HepG2 (cell line): ENCODE results near the gene BBC3. TPM values are rescaled to one million over a fixed set of nuclear protein-coding genes. Genes with fewer than 3 reads are reported as not detected.

Experiments used
- ARNT2 ChIP-seq: sonication (generic); formaldehyde crosslinking; IDR thresholded peaks from 2 replicates; pipeline ENCODE4 v1.8.0; 2022; ENCODE audit warnings: mild to moderate bottlenecking, low read depth, missing genetic modification reagents, moderate library complexity
- BORCS8-MEF2B ChIP-seq: sonication (generic); formaldehyde crosslinking; IDR thresholded peaks from 2 replicates; pipeline ENCODE4 v1.8.0; 2022; ENCODE audit warnings: mild to moderate bottlenecking, missing genetic modification reagents
- FOXK2 ChIP-seq: fragments of 450-650 bp; IDR thresholded peaks from 2 replicates; pipeline ENCODE4 v1.6.1; 2016
- KDM5A ChIP-seq: fragments of 200-600 bp; sonication (generic); IDR thresholded peaks from 2 replicates; pipeline ENCODE4 v1.7.0; 2018; ENCODE audit warnings: antibody characterized with exemption, mild to moderate bottlenecking, low read length, borderline replicate concordance
- NCOA1 ChIP-seq: sonication (generic); formaldehyde crosslinking; IDR thresholded peaks from 2 replicates; pipeline ENCODE4 v1.9.0; 2021; ENCODE audit warnings: missing genetic modification reagents
- NFIC ChIP-seq: IDR thresholded peaks from 2 replicates; pipeline ENCODE4 v1.6.1; 2012; ENCODE audit warnings: mild to moderate bottlenecking, low read length, inconsistent platforms
- PAF1 ChIP-seq: IDR thresholded peaks from 2 replicates; pipeline ENCODE4 v1.6.1; 2016; ENCODE audit warnings: missing genetic modification reagents, missing compliant biosample characterization
- PHF8 ChIP-seq: sonication (generic); formaldehyde crosslinking; IDR thresholded peaks from 2 replicates; pipeline ENCODE4 v1.5.0; 2020; ENCODE audit warnings: missing genetic modification reagents
- RCOR2 ChIP-seq: IDR thresholded peaks from 2 replicates; pipeline ENCODE4 v1.6.1; 2016; ENCODE audit warnings: missing biosample characterization, missing genetic modification reagents
- SAFB2 ChIP-seq: sonication (generic); formaldehyde crosslinking; IDR thresholded peaks from 2 replicates; pipeline ENCODE4 v1.5.1; 2020; ENCODE audit warnings: missing genetic modification reagents, low read depth, mild to moderate bottlenecking, borderline replicate concordance
- SNAPC2 ChIP-seq: sonication (generic); formaldehyde crosslinking; IDR thresholded peaks from 2 replicates; pipeline ENCODE4 v1.8.1; 2022; ENCODE audit warnings: mild to moderate bottlenecking, missing genetic modification reagents
- SRF ChIP-seq: IDR thresholded peaks from 2 replicates; pipeline ENCODE4 v1.6.1; 2011; ENCODE audit warnings: mild to moderate bottlenecking, low read depth, low read length, moderate library complexity
- THYN1 ChIP-seq: sonication (generic); formaldehyde crosslinking; IDR thresholded peaks from 2 replicates; pipeline ENCODE4 v1.8.1; 2023; ENCODE audit warnings: low read depth, mild to moderate bottlenecking, moderate library complexity, missing genetic modification reagents, borderline replicate concordance
- ZFY ChIP-seq: sonication (generic); formaldehyde crosslinking; IDR thresholded peaks from 2 replicates; pipeline ENCODE4 v1.4.0; 2020; ENCODE audit warnings: missing genetic modification reagents
- ZKSCAN1 ChIP-seq: fragments of 150-350 bp; IDR thresholded peaks from 2 replicates; pipeline ENCODE4 v1.6.1; 2014; ENCODE audit warnings: low read length
- ZNF20 ChIP-seq: sonication (generic); formaldehyde crosslinking; IDR thresholded peaks from 2 replicates; pipeline ENCODE4 v1.4.0; 2020; ENCODE audit warnings: mild to moderate bottlenecking, moderate library complexity, missing genetic modification reagents
- ZNF232 ChIP-seq: sonication (generic); formaldehyde crosslinking; IDR thresholded peaks from 2 replicates; pipeline ENCODE4 v1.4.0; 2020; ENCODE audit warnings: missing genetic modification reagents, borderline replicate concordance
- polyA plus RNA-seq, 8 experiments: library from polyadenylated mRNA; depleted of rRNA in 3 of 8; stranded (reverse) in 7 of 8; unstranded in 1 of 8; fragments of >200 nt; fragmentation: Illumina TruSeq in 4 of 8; extraction: Trizol in 4 of 8; gene quantifications; 2 replicates each; pipeline versions ENCODE4 v1.2.1 to v1.2.3, GENCODE V29; 2011 to 2016; ENCODE audit warnings: low read depth in 4 of 8, missing spikeins in 1 of 8, mixed read lengths in 1 of 8; ENCODE audit not compliant: insufficient read depth in 1 of 8
- total RNA-seq, 5 experiments: library from RNA; depleted of rRNA; stranded (reverse); fragments of >200 nt; fragmentation: Illumina TruSeq; extraction: Trizol; gene quantifications; 2 replicates each; pipeline ENCODE4 v1.2.3, GENCODE V29; 2016; ENCODE audit warnings: low read depth in 1 of 5
- TF ChIP-seq, protein P1 (sequence below): sonication (generic); formaldehyde crosslinking; IDR thresholded peaks from 2 replicates; pipeline ENCODE4 v1.4.0; 2020; ENCODE audit warnings: missing genetic modification reagents
- TF ChIP-seq, protein P2 (sequence below): sonication (generic); formaldehyde crosslinking; IDR thresholded peaks from 2 replicates; pipeline ENCODE4 v1.8.0; 2022; ENCODE audit warnings: mild to moderate bottlenecking, missing genetic modification reagents, borderline replicate concordance
- TF ChIP-seq, protein P3 (sequence below): fragments of 450-650 bp; IDR thresholded peaks from 2 replicates; pipeline ENCODE4 v1.6.1; 2016
- TF ChIP-seq, protein P4 (sequence below): sonication (generic); formaldehyde crosslinking; IDR thresholded peaks from 2 replicates; pipeline ENCODE4 v1.5.0; 2020; ENCODE audit warnings: missing genetic modification reagents
- TF ChIP-seq, protein P5 (sequence below): sonication (generic); formaldehyde crosslinking; IDR thresholded peaks from 2 replicates; pipeline ENCODE4 v1.9.0; 2022; ENCODE audit warnings: missing genetic modification reagents, mild to moderate bottlenecking, borderline replicate concordance

Gene BBC3
- total and polyA plus RNA-seq, 2 of the 13 experiments (the other 11 are each of a cell fraction or from before 2014, with no cell fraction given) = 6.1 to 8.8 TPM

DNA sequence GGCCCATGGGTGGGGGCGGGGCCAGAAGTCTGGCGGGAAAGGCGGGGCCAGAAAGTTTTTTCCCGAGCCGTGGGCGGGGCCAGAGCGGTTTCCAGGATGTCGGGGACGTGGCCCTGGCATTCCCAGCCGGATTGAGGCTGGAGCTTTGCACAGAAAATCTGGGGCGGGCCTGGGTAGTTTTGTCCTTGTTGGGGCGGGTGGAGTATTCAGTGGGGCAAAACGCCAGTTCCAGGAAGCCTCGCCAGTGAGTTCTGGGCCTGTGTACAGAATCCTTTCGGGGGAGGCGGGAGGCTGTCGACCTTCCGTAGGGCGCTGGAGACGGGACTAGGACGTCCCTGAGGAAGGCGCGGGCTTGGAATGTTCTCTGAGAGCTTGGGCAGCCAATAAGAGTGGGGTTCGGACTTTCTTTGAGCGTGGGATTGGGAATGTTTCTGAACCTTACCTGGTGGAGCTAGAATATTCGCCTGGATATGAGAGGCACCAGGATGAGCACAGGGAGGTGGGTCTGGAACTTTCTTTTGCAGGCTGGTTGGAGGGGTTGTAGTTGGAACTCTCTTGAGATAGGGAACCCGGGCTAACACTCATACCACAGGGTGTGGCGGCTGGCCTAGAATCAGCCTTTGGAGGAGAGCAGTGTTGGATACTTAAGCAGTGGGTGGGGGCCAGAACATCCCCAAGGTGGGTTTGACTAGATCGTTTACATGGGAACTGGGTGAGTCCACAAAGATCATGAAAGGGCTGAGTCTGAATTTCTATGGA is 26.6 kb upstream of the BBC3 start (continued):
- TF ChIP-seq ZNF232 (CRISPR knock-in tag) (0 out of 2 replicates have a peak, but pooled peaks have one; percentile 46), ZFY (CRISPR knock-in tag) (peak; percentile 51; the same call in 1 of the 2 replicates), BORCS8-MEF2B (CRISPR knock-in tag) (no peak), ARNT2 (no peak), NFIC (no peak), KDM5A (no peak; the same call in 1 of the 2 replicates), PAF1 (CRISPR knock-in tag) (no peak), ZKSCAN1 (no peak), NCOA1 (CRISPR knock-in tag) (0 out of 2 replicates have a peak, but pooled peaks have one; percentile 19), FOXK2 (no peak), ZNF20 (CRISPR knock-in tag) (no peak), THYN1 (CRISPR knock-in tag) (no peak), PHF8 (CRISPR knock-in tag) (peak; percentile 41; the same call in 1 of the 2 replicates), SRF (no peak), RCOR2 (CRISPR knock-in tag) (no peak), SAFB2 (CRISPR knock-in tag) (no peak; the same call in 1 of the 2 replicates), SNAPC2 (CRISPR knock-in tag) (no peak)
- TF ChIP-seq, protein P1, sequence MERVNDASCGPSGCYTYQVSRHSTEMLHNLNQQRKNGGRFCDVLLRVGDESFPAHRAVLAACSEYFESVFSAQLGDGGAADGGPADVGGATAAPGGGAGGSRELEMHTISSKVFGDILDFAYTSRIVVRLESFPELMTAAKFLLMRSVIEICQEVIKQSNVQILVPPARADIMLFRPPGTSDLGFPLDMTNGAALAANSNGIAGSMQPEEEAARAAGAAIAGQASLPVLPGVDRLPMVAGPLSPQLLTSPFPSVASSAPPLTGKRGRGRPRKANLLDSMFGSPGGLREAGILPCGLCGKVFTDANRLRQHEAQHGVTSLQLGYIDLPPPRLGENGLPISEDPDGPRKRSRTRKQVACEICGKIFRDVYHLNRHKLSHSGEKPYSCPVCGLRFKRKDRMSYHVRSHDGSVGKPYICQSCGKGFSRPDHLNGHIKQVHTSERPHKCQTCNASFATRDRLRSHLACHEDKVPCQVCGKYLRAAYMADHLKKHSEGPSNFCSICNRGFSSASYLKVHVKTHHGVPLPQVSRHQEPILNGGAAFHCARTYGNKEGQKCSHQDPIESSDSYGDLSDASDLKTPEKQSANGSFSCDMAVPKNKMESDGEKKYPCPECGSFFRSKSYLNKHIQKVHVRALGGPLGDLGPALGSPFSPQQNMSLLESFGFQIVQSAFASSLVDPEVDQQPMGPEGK (CRISPR knock-in tag) = no peak
- TF ChIP-seq, protein P2, sequence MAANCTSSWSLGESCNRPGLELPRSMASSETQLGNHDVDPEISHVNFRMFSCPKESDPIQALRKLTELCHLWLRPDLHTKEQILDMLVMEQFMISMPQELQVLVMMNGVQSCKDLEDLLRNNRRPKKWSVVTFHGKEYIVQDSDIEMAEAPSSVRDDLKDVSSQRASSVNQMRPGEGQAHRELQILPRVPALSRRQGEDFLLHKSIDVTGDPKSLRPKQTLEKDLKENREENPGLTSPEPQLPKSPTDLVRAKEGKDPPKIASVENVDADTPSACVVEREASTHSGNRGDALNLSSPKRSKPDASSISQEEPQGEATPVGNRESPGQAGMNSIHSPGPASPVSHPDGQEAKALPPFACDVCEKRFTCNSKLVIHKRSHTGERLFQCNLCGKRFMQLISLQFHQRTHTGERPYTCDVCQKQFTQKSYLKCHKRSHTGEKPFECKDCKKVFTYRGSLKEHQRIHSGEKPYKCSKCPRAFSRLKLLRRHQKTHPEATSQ (CRISPR knock-in tag) = no peak
- TF ChIP-seq, protein P3, sequence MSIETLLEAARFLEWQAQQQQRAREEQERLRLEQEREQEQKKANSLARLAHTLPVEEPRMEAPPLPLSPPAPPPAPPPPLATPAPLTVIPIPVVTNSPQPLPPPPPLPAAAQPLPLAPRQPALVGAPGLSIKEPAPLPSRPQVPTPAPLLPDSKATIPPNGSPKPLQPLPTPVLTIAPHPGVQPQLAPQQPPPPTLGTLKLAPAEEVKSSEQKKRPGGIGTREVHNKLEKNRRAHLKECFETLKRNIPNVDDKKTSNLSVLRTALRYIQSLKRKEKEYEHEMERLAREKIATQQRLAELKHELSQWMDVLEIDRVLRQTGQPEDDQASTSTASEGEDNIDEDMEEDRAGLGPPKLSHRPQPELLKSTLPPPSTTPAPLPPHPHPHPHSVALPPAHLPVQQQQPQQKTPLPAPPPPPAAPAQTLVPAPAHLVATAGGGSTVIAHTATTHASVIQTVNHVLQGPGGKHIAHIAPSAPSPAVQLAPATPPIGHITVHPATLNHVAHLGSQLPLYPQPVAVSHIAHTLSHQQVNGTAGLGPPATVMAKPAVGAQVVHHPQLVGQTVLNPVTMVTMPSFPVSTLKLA = 0 out of 2 replicates have a peak, but pooled peaks have one; percentile 1
- TF ChIP-seq, protein P4, sequence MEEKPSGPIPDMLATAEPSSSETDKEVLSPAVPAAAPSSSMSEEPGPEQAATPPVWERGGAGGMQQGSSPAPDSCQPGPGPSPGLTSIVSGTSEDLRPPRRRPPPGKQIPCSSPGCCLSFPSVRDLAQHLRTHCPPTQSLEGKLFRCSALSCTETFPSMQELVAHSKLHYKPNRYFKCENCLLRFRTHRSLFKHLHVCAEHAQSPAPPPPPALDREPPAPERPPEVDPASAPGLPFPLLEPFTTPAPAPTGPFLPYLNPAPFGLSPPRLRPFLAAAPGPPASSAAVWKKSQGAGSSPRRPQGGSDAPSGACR (CRISPR knock-in tag) = no peak
- TF ChIP-seq, protein P5, sequence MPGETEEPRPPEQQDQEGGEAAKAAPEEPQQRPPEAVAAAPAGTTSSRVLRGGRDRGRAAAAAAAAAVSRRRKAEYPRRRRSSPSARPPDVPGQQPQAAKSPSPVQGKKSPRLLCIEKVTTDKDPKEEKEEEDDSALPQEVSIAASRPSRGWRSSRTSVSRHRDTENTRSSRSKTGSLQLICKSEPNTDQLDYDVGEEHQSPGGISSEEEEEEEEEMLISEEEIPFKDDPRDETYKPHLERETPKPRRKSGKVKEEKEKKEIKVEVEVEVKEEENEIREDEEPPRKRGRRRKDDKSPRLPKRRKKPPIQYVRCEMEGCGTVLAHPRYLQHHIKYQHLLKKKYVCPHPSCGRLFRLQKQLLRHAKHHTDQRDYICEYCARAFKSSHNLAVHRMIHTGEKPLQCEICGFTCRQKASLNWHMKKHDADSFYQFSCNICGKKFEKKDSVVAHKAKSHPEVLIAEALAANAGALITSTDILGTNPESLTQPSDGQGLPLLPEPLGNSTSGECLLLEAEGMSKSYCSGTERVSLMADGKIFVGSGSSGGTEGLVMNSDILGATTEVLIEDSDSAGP = peak; percentile 20; the same call in 1 of the 2 replicates
